HG02870 (cell line): ENCODE results near the gene NPTX2.
A peak's percentile ranks its signal among the peaks of the same experiment; 100 is the strongest.

Experiments used
- ATAC-seq: cut with Tn5 transposase; IDR thresholded peaks from one replicate; pipeline ENCODE4 v1.9.1; 2021; ENCODE audit warnings: mild to moderate bottlenecking, moderate library complexity; ENCODE audit not compliant: unreplicated experiment

NPTX2 gene

GRCh38 chr7:98618786-98619185, 1.7 kb downstream of the NPTX2 start:
- no peak for ATAC-seq

GRCh38 chr7:98619450-98620321, 2.6 kb downstream of the NPTX2 start:
- ATAC-seq = no peak

DNA sequence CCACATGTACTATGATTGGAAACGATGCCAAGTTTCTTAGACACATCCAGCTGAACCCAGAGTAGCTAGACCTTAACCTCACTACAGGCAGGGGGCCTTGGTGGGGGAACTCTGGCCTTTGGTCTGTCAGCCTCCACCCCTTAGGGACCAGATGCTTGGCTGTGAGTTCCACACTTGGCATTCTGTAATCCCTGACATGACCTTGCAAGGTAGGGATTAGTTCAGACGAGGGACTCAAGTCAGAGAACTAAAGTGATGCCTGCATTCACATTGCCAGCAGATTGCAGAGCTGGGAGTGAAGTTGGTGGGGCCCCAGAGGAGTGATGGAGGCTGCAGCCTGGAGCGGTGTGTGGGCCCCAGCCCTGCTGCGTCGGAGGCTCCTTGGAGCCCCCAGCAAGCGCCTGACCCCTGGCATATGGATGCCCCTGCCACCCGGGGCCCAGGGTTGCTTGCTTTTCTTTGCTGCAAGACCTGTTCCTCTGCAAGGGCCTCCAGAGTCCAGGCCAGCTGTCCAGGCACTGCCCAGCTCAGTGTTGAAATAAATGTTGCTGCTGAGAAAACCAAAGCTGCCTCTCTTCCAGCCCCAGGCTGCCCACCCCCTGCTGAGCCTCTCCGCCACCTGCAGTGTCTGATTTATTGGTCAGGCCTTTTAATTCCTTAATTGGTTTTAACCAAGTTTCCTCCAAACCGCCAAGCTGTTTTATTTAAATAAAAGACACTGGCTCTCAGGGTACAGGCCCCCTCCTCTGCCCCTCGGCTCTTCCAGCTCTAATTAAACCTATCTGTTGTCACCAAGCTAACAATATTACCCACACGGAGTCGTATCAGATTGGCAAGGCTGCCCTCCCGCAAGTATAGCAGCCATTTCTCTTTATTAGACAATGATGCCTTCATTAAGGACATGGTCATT, 4.7 kb downstream of the NPTX2 start:
- no peak for ATAC-seq

- no peak for ATAC-seq
Observed at GRCh38 chr7:98622926-98623325, 5.8 kb downstream of the NPTX2 start.

DNA sequence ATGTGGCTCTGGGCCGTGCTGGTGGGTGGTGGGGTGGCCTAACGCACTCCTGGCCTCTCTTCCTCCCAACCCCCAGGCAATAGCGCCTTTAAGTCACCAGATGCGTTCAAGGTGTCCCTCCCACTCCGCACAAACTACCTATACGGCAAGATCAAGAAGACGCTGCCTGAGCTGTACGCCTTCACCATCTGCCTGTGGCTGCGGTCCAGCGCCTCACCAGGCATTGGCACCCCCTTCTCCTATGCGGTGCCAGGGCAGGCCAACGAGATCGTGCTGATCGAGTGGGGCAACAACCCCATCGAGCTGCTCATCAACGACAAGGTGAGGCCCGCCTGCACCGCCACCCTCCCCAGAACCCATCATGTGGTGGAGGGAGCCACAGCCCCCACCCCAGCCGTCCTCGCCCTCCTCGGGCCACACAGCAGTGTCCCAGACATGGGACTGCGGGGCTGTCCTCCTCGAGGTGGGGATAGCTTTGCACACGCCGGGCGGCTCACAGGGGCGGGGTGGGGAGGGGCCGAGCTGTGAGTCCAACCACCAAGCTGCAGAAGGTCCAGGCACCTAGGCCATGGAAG, 7.8 kb downstream of the NPTX2 start:
- no peak for ATAC-seq

- no peak for ATAC-seq
Observed at GRCh38 chr7:98626460-98627412, 9.7 kb downstream of the NPTX2 start.

DNA sequence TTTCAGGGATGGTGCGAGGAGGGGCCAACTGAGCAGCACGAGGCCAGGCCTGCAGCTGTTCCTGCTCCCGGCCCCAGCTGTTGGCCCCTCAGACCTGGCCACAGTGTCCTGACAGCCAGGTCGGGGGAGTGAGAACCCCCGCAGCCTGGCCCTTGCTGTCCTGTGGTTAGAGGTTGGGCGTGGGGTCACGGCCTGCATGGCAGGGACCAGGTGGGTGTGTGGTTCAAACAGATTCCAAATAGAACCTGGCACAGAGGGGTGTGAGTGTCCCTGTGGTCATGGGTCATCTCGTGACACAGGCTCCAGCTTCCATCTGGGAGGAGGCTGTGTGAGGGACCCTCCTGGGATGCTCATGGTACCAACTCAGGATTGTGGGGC, 10.3 kb downstream of the NPTX2 start:
- ATAC-seq = no peak

- no peak for ATAC-seq
Observed at GRCh38 chr7:98628418-98628817, 11.3 kb downstream of the NPTX2 start.

DNA sequence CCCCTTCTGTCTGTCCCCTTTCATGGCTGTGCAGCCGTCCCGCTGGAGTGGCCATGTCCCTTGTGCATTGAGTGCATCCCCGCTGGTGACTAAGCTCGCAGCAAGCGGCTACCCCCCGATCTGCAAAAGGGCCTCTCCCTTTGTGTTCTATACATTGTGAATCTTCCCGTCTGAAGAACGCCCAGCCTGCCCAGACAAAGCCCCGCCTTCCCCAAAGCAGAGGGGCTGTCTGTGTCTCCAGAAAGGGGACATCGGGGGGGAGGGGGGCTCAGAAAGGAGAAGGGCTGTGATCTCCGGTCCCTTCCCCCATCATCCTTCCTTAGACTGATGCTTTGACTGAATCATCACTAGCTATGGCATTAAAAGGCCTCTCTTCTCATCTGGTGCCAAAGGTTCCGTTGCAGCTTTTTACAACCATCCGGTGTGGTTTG, 11.9 kb downstream of the NPTX2 start:
- no peak for ATAC-seq

- no peak for ATAC-seq
Observed at GRCh38 chr7:98630149-98630548, 13.1 kb downstream of the NPTX2 start.

DNA sequence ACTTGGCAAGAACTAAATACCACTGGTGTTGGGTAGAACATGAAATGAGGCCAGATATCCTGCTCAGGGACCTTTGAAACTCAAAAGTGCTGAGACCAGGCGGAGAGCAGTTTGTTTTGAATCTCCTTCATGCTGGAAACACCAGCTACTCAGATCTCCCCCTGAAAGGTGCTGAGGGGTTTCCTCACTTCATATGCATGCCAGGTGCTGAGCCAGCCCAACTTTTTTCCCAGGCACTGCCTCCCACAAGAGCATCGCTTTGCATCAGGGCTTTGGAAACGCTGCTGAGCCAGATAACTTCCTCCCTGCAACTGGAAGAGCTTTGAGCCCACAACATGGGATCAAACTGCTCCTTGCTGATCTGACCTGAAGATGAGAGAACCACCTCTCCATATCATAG, 13.7 kb downstream of the NPTX2 start:
- ATAC-seq = no peak

DNA sequence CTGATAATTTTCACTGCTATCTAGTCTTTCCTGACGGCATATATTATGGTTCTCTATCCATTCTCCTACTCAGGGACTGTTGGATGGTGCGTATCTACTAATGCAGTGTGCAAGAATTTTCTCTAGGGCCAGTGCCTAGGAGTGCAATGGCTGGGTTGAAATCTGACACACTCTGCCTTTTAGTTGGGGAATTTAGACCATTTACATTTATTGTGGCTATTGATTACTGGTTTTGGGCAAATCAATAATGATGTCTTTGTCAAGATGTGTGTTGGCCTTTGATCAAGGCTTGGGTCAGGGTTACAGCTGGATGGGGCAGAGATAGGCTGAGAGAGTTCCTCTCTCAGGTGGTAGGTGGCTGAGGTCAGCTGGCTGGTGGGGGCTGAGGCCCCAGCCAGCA, 21.8 kb downstream of the NPTX2 start:
- ATAC-seq = no peak

DNA sequence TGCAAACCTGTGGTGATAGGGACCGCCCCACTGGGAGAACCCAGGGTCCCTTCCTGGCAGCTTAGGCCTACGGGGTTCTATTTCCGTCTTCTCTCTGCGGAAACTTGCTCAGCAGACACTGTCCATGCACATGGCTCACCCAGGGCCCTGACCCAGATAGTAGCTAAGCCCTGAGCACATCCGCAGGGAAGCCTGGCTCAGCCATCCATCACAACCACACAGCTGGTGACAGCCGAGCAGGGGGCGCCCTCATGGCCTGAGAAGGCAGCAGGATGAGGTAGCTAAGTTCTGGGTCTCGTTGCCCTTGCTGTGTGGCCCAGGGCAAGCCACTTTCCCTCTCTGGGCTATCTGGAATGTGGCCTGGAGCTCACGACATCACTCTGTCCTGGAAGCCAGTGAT, 23.3 kb downstream of the NPTX2 start:
- no peak for ATAC-seq

GRCh38 chr7:98641646-98642500, 24.8 kb downstream of the NPTX2 start:
- peak; percentile 72 for ATAC-seq

- ATAC-seq = no peak
Observed at GRCh38 chr7:98643236-98643985, 26.3 kb downstream of the NPTX2 start.

DNA sequence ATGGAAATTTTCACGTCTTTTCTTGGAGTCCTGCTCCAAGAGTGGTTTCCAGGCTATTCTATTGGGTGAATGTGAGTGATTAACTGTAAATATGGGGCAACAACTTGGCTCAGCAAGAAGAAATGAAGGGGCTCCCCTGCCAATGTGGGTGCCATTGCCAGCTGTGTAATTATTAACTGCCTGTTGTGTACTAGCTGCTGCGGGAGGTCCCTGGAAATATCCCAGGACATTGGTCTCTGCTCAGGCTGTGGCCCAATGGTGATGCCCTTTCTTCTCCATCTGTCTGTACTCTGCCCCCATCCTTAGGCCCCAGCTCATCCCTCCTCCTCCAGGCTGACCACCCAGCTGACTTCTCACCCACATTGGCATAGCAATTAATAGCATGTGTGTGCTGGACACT, 29.4 kb downstream of the NPTX2 start:
- ATAC-seq = no peak

- ATAC-seq = no peak
Observed at GRCh38 chr7:98647326-98647725, 30.2 kb downstream of the NPTX2 start.

DNA sequence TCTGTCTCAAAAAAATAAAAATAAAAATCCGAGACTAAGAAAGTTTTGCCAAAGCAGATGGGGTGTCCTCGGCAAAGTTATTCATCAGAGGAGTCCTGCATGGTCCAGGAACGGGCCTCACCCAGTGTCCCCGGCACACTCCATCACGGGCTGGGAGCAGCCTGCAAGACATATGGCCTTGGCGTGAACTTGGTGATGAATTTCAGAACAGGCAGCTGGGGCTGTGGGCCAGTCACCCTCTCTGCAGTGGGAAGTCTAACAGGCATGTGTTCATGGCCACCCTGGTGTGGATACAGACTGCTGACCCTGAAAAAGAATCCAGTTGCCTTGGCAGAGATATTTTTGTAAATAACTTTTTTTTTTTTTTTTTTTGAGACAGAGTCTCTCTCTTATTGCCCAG, 34.7 kb downstream of the NPTX2 start:
- ATAC-seq = no peak
